IMR-90 (cell line): ENCODE measurements around the gene GTF2H1. TPM values are rescaled to one million over a fixed set of nuclear protein-coding genes. Genes with fewer than 3 reads are reported as not detected.

ENCODE experiments used
- ATAC-seq: fragments of 200-7000 bp; cut with Tn5 transposase; 2 replicates; pipeline ENCODE4 v1.9.1; 2020; ENCODE audit warnings: low read depth, mild to moderate bottlenecking, moderate library complexity
- BruUV-seq: library from RNA; stranded (reverse); fragments of 400-500 nt; replicated peaks from 2 replicates; lab custom pipeline; 2021; lab: Mats Ljungman, UMichigan
- CTCF ChIA-PET: fragments of 300-600 bp; formaldehyde crosslinking; extraction: SDS; loops from one replicate; lab custom pipeline; 2021; ENCODE audit warnings: antibody characterized with exemption; lab: Yijun Ruan, JAX
- POLR2A ChIA-PET: fragments of 300-600 bp; sonication (Branson Sonifier 250); formaldehyde crosslinking; loops from one replicate; lab custom pipeline; 2022; ENCODE audit warnings: antibody characterized with exemption; ENCODE audit not compliant: unreplicated experiment; lab: Charles Lee
- DNase-seq: peaks from one replicate; pipeline ENCODE4 v3.0.0; 2013
- H2AFZ ChIP-seq: replicated peaks from 2 replicates; pipeline ENCODE3; 2013; ENCODE audit warnings: low read length, mild to moderate bottlenecking; ENCODE audit not compliant: poor library complexity
- H2AK5ac ChIP-seq: 2 replicates; pipeline ENCODE4 v1.6.1; 2013; ENCODE audit warnings: low read depth, low read length, inconsistent platforms
- H2AK9ac ChIP-seq: replicated peaks from 2 replicates; pipeline ENCODE3; 2013; ENCODE audit warnings: mild to moderate bottlenecking, low read depth, low read length, moderate library complexity; ENCODE audit not compliant: poor library complexity
- H2BK120ac ChIP-seq: 2 replicates; pipeline ENCODE4 v1.6.1; 2013; ENCODE audit warnings: low read depth, low read length, inconsistent platforms
- H2BK15ac ChIP-seq: 3 replicates; pipeline ENCODE4 v1.6.1; 2013; ENCODE audit warnings: low read depth, low read length, inconsistent platforms
- H2BK20ac ChIP-seq: 2 replicates; pipeline ENCODE4 v1.6.1; 2013; ENCODE audit warnings: low read depth, mild to moderate bottlenecking, inconsistent platforms, low read length, moderate library complexity
- H2BK5ac ChIP-seq: 2 replicates; pipeline ENCODE4 v1.6.1; 2013; ENCODE audit warnings: mild to moderate bottlenecking, low read depth, low read length, inconsistent platforms; ENCODE audit not compliant: poor library complexity, severe bottlenecking
- H3K14ac ChIP-seq: replicated peaks from 2 replicates; pipeline ENCODE4 v1.6.1; 2013; ENCODE audit warnings: low read depth, low read length, inconsistent platforms
- H3K18ac ChIP-seq: 2 replicates; pipeline ENCODE4 v1.6.1; 2013; ENCODE audit warnings: low read depth, low read length, control low read depth
- H3K23ac ChIP-seq: 2 replicates; pipeline ENCODE4 v1.6.1; 2013; ENCODE audit warnings: low read depth, low read length, inconsistent platforms
- H3K27ac ChIP-seq: 2 replicates; pipeline ENCODE4 v1.5.1; 2013; ENCODE audit warnings: mild to moderate bottlenecking, control low read depth, low read length; ENCODE audit not compliant: insufficient read depth
- H3K27me3 ChIP-seq: 2 replicates; pipeline ENCODE4 v1.6.1; 2013; ENCODE audit warnings: low read length; ENCODE audit not compliant: control insufficient read depth, insufficient read depth
- H3K36me3 ChIP-seq: 2 replicates; pipeline ENCODE4 v1.6.1; 2013; ENCODE audit warnings: low read length, mixed read lengths; ENCODE audit not compliant: control insufficient read depth, insufficient read depth
- H3K4ac ChIP-seq: 2 replicates; pipeline ENCODE4 v1.6.1; 2013; ENCODE audit warnings: low read depth, low read length, inconsistent platforms
- H3K4me1 ChIP-seq: 2 replicates; pipeline ENCODE4 v1.6.1; 2013; ENCODE audit warnings: low read length, mixed read lengths; ENCODE audit not compliant: control insufficient read depth, insufficient read depth
- H3K4me2 ChIP-seq: 2 replicates; pipeline ENCODE4 v1.6.1; 2013; ENCODE audit warnings: low read depth, mild to moderate bottlenecking, control low read depth, low read length, moderate library complexity
- H3K4me3 ChIP-seq: 2 replicates; pipeline ENCODE4 v1.5.1; 2013; ENCODE audit warnings: low read depth, mild to moderate bottlenecking, control low read depth, low read length, moderate library complexity; ENCODE audit not compliant: insufficient read depth
- H3K56ac ChIP-seq: 2 replicates; pipeline ENCODE4 v1.6.1; 2013; ENCODE audit warnings: low read length, inconsistent platforms; ENCODE audit not compliant: insufficient read depth; ENCODE audit errors: extremely low read depth
- H3K79me1 ChIP-seq, 2 experiments: 2 replicates each; pipeline ENCODE4 v1.6.1; 2013; ENCODE audit warnings: low read length in 2 of 2, inconsistent platforms in 1 of 2, low read depth in 1 of 2
- H3K9ac ChIP-seq: 2 replicates; pipeline ENCODE4 v1.6.1; 2013; ENCODE audit warnings: low read depth, low read length, control low read depth
- H3K9me1 ChIP-seq: 2 replicates; pipeline ENCODE4 v1.6.1; 2013; ENCODE audit warnings: low read length, inconsistent platforms; ENCODE audit not compliant: insufficient read depth
- H3K9me3 ChIP-seq: 2 replicates; pipeline ENCODE4 v1.6.1; 2013; ENCODE audit warnings: low read length; ENCODE audit not compliant: control insufficient read depth, insufficient read depth
- H4K20me1 ChIP-seq: 2 replicates; pipeline ENCODE4 v1.6.1; 2013; ENCODE audit warnings: low read length, inconsistent platforms; ENCODE audit not compliant: insufficient read depth
- H4K5ac ChIP-seq: 2 replicates; pipeline ENCODE4 v1.6.1; 2013; ENCODE audit warnings: mild to moderate bottlenecking, low read depth, low read length, control low read depth
- H4K8ac ChIP-seq, 2 experiments: 2 replicates each; pipeline ENCODE4 v1.6.1; 2013; ENCODE audit warnings: low read depth in 2 of 2, low read length in 2 of 2, control low read depth in 1 of 2, inconsistent platforms in 1 of 2
- H4K91ac ChIP-seq: 2 replicates; pipeline ENCODE4 v1.6.1; 2013; ENCODE audit warnings: low read depth, low read length, inconsistent platforms; ENCODE audit not compliant: insufficient read depth
- BHLHE40 ChIP-seq: fragments of 150-350 bp; IDR thresholded peaks from 2 replicates; pipeline ENCODE4 v1.6.1; 2016; ENCODE audit warnings: mild to moderate bottlenecking, low read depth, low read length
- CEBPB ChIP-seq: IDR thresholded peaks from 2 replicates; pipeline ENCODE4 v1.6.1; 2012; ENCODE audit warnings: low read depth, low read length, improper control_type of control experiment
- CHD1 ChIP-seq: IDR thresholded peaks from 2 replicates; pipeline ENCODE4 v1.6.1; 2012; ENCODE audit warnings: low read depth, low read length, improper control_type of control experiment
- FOS ChIP-seq: fragments of 150-350 bp; IDR thresholded peaks from 2 replicates; pipeline ENCODE4 v1.6.1; 2016; ENCODE audit warnings: low read depth, low read length
- MAFK ChIP-seq: IDR thresholded peaks from 2 replicates; pipeline ENCODE4 v1.6.1; 2012; ENCODE audit warnings: low read depth, low read length, improper control_type of control experiment
- MAZ ChIP-seq: IDR thresholded peaks from 2 replicates; pipeline ENCODE4 v1.6.1; 2012; ENCODE audit warnings: low read depth, mild to moderate bottlenecking, low read length, improper control_type of control experiment, moderate library complexity, borderline replicate concordance
- MXI1 ChIP-seq: IDR thresholded peaks from 2 replicates; pipeline ENCODE4 v1.6.1; 2012; ENCODE audit warnings: low read depth, mild to moderate bottlenecking, low read length, moderate library complexity, borderline replicate concordance
- NFE2L2 ChIP-seq: fragments of 150-350 bp; IDR thresholded peaks from 2 replicates; pipeline ENCODE4 v1.6.1; 2016; ENCODE audit warnings: low read depth, mild to moderate bottlenecking, low read length
- POLR2A ChIP-seq: IDR thresholded peaks from 2 replicates; pipeline ENCODE4 v1.6.1; 2012; ENCODE audit warnings: mild to moderate bottlenecking, low read depth, low read length
- RAD21 ChIP-seq: IDR thresholded peaks from 2 replicates; pipeline ENCODE4 v1.6.1; 2012; ENCODE audit warnings: low read length, improper control_type of control experiment
- RCOR1 ChIP-seq: IDR thresholded peaks from 2 replicates; pipeline ENCODE4 v1.6.1; 2012; ENCODE audit warnings: mild to moderate bottlenecking, low read length, improper control_type of control experiment; ENCODE audit not compliant: insufficient replicate concordance
- RFX5 ChIP-seq: IDR thresholded peaks from 2 replicates; pipeline ENCODE4 v1.8.0; 2012; ENCODE audit warnings: low read depth, mild to moderate bottlenecking, low read length, moderate library complexity
- SMC3 ChIP-seq: fragments of 150-350 bp; IDR thresholded peaks from 2 replicates; pipeline ENCODE4 v1.6.1; 2016; ENCODE audit warnings: low read depth, mild to moderate bottlenecking, antibody characterized with exemption, low read length, moderate library complexity
- WGBS, 2 experiments: methylation state at CpG; one replicate each; pipeline versions ENCODE4 v1.1.5 to v1.1.7; 2013; ENCODE audit warnings: missing lambda C conversion rate in 2 of 2; ENCODE audit not compliant: insufficient read length in 1 of 2; ENCODE audit errors: extremely low coverage in 2 of 2; 5-methylcytosine and 5-hydroxymethylcytosine counted together
- dilution Hi-C: fragments of 300-500 bp; cut with HindIII; formaldehyde crosslinking; loops from one replicate; pipeline ENCODE4 v1.14.3; 2018; ENCODE audit warnings: low sequenced_read_pairs; ENCODE audit not compliant: unreplicated experiment
- in situ Hi-C: fragments of 300-500 bp; cut with MboI; formaldehyde crosslinking; loops from 3 replicates; pipeline ENCODE4 v1.14.3; 2019; ENCODE audit warnings: low sequenced_read_pairs, inconsistent platforms, mixed read lengths
- intact Hi-C: fragments of 100-400 bp; cut with micrococcal nuclease; formaldehyde crosslinking; loops from 2 replicates; pipeline ENCODE4 v1.10.0; 2022
- polyA plus RNA-seq, 3 experiments: library from polyadenylated mRNA; depleted of rRNA; stranded (reverse); fragments of >200 nt; gene quantifications; 2 replicates each; pipeline ENCODE4 v1.2.3, GENCODE V29; 2012; ENCODE audit warnings: low replicate concordance in 1 of 3
- total RNA-seq: library from RNA; depleted of rRNA; stranded (reverse); fragments of >200 nt; gene quantifications from 2 replicates; pipeline ENCODE4 v1.2.3, GENCODE V29; 2012
- TF ChIP-seq, protein P1 (sequence below): fragments of 150-350 bp; IDR thresholded peaks from 2 replicates; pipeline ENCODE4 v1.6.1; 2016; ENCODE audit warnings: low read depth, mild to moderate bottlenecking, low read length, moderate library complexity, borderline replicate concordance
- TF ChIP-seq, protein P2 (sequence below): conservative IDR thresholded peaks from 2 replicates; pipeline ENCODE4 v1.5.1; 2012; ENCODE audit warnings: mild to moderate bottlenecking, low read depth, low read length, improper control_type of control experiment
- TF ChIP-seq, protein P3 (sequence below): fragments of 150-350 bp; IDR thresholded peaks from 2 replicates; pipeline ENCODE4 v1.6.1; 2017; ENCODE audit warnings: mild to moderate bottlenecking, antibody characterized with exemption, low read length, low read depth

Gene GTF2H1
- total and polyA plus RNA-seq, 2 of the 4 experiments (the other 2 are of a cell fraction): 25.0 to 67.0 TPM

- Histone ChIP-seq H2BK20ac (no peak overlapping the region), H3K4me1 (no peaks in the 10 kb centered on the region), H3K9me3 (no peaks in the 10 kb centered on the region), H3K4me2 (no peak overlapping the region), H2AFZ (no peak overlapping the region), H4K91ac (no peak overlapping the region), H3K27ac (no peak overlapping the region), H3K14ac (no peak overlapping the region), H3K4ac (no peak overlapping the region), H3K9ac (no peak overlapping the region), H2AK9ac (no peak overlapping the region), H3K18ac (no peak overlapping the region), H3K56ac (no peak overlapping the region), H2BK15ac (no peak overlapping the region), H4K20me1 (peaks cover 13% of the 10 kb centered on the region; the same call in 1 of the 2 replicates), H2BK5ac (no peak overlapping the region), H4K5ac (no peak overlapping the region), H4K8ac (no peak overlapping the region), H3K9me1 (no peaks in the 10 kb centered on the region), H2BK120ac (no peak overlapping the region), H3K23ac (no peak overlapping the region), H3K79me1 (peaks cover 31 to 43% of the 10 kb centered on the region in 2 experiments), H3K36me3 (peaks cover 32% of the 10 kb centered on the region), H3K27me3 (no peaks in the 10 kb centered on the region), H2AK5ac (no peak overlapping the region), H3K4me3 (no peak overlapping the region)
- DNase-seq (no peak), ATAC-seq (no peak)
- intact Hi-C loops (no loop called here), in situ Hi-C loops (no loop called here), dilution Hi-C loops (no loop called here)
- ChIA-PET POLR2A (no interaction called here), CTCF (interaction anchor here (0.7 kb wide), 1 partner anchor 87 kb away, joined by 3 read pairs; no protein-coding TSS in a partner anchor)
- no TSS peak for BruUV-seq
- WGBS, 2 experiments: no CpG with 5 or more reads among the region's 6 CpGs
- TF ChIP-seq POLR2A (no peak), MXI1 (no peak), CEBPB (no peak), RAD21 (no peak), MAZ (no peak), SMC3 (no peak), RFX5 (no peak), MAFK (no peak), NFE2L2 (no peak), CHD1 (no peak), BHLHE40 (no peak), RCOR1 (no peak), FOS (no peak)
- TF ChIP-seq, protein P1, sequence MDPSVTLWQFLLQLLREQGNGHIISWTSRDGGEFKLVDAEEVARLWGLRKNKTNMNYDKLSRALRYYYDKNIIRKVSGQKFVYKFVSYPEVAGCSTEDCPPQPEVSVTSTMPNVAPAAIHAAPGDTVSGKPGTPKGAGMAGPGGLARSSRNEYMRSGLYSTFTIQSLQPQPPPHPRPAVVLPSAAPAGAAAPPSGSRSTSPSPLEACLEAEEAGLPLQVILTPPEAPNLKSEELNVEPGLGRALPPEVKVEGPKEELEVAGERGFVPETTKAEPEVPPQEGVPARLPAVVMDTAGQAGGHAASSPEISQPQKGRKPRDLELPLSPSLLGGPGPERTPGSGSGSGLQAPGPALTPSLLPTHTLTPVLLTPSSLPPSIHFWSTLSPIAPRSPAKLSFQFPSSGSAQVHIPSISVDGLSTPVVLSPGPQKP: no peak
- TF ChIP-seq, protein P2, sequence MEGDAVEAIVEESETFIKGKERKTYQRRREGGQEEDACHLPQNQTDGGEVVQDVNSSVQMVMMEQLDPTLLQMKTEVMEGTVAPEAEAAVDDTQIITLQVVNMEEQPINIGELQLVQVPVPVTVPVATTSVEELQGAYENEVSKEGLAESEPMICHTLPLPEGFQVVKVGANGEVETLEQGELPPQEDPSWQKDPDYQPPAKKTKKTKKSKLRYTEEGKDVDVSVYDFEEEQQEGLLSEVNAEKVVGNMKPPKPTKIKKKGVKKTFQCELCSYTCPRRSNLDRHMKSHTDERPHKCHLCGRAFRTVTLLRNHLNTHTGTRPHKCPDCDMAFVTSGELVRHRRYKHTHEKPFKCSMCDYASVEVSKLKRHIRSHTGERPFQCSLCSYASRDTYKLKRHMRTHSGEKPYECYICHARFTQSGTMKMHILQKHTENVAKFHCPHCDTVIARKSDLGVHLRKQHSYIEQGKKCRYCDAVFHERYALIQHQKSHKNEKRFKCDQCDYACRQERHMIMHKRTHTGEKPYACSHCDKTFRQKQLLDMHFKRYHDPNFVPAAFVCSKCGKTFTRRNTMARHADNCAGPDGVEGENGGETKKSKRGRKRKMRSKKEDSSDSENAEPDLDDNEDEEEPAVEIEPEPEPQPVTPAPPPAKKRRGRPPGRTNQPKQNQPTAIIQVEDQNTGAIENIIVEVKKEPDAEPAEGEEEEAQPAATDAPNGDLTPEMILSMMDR: no peak
- TF ChIP-seq, protein P3, sequence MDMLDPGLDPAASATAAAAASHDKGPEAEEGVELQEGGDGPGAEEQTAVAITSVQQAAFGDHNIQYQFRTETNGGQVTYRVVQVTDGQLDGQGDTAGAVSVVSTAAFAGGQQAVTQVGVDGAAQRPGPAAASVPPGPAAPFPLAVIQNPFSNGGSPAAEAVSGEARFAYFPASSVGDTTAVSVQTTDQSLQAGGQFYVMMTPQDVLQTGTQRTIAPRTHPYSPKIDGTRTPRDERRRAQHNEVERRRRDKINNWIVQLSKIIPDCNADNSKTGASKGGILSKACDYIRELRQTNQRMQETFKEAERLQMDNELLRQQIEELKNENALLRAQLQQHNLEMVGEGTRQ: no peak
Measured at GRCh38 chr11:18330921-18331320, 8.6 kb downstream of the GTF2H1 start.
